Thymus (tissue), 2 donors: ENCODE measurements around the gene PPP1R3F. TPM values are rescaled to one million over a fixed set of nuclear protein-coding genes. Genes with fewer than 3 reads are reported as not detected.

ENCODE experiments used
- polyA plus RNA-seq: library from polyadenylated mRNA; stranded (reverse); fragments of 200-250 nt; gene quantifications from one replicate; pipeline ENCODE4 v1.2.3, GENCODE V29; 2013
- total RNA-seq: library from RNA; stranded (reverse); fragments of 120-200 nt; gene quantifications from one replicate; pipeline ENCODE4 v1.2.4, GENCODE V29; 2013
- donor health status: healthy.

Gene PPP1R3F
- total and polyA plus RNA-seq, 2 donors: 3.2 to 4.6 TPM

Other genes starting within 250 kb of the PPP1R3F start
- gene TFE3, start 226.4 kb upstream of the PPP1R3F start, total RNA-seq: 9.1 TPM
- 27.1 TPM for gene TFE3, start 226.4 kb upstream of the PPP1R3F start, polyA plus RNA-seq
- 0.71 TPM for gene CCDC120, start 210.8 kb upstream of the PPP1R3F start, total RNA-seq
- gene CCDC120, start 210.8 kb upstream of the PPP1R3F start, polyA plus RNA-seq: 4.4 TPM
- gene PRAF2, start 195.8 kb upstream of the PPP1R3F start, total RNA-seq: 4.1 TPM
- 24.6 TPM for gene PRAF2, start 195.8 kb upstream of the PPP1R3F start, polyA plus RNA-seq
- 27.3 TPM for gene WDR45, start 189.9 kb upstream of the PPP1R3F start, total RNA-seq
- 103 TPM for gene WDR45, start 189.9 kb upstream of the PPP1R3F start, polyA plus RNA-seq
- 24.7 TPM for gene GPKOW, start 146.1 kb upstream of the PPP1R3F start, total RNA-seq
- gene GPKOW, start 146.1 kb upstream of the PPP1R3F start, polyA plus RNA-seq: 15.1 TPM
- gene MAGIX, start 107.0 kb upstream of the PPP1R3F start, total RNA-seq: 1.3 TPM
- 3.0 TPM for gene MAGIX, start 107.0 kb upstream of the PPP1R3F start, polyA plus RNA-seq
- 36.6 TPM for gene PLP2, start 97.9 kb upstream of the PPP1R3F start, total RNA-seq
- gene PLP2, start 97.9 kb upstream of the PPP1R3F start, polyA plus RNA-seq: 130 TPM
- 2.2 TPM for gene PRICKLE3, start 83.4 kb upstream of the PPP1R3F start, total RNA-seq
- 5.4 TPM for gene PRICKLE3, start 83.4 kb upstream of the PPP1R3F start, polyA plus RNA-seq
- 14.4 TPM for gene SYP, start 69.6 kb upstream of the PPP1R3F start, total RNA-seq
- gene SYP, start 69.6 kb upstream of the PPP1R3F start, polyA plus RNA-seq: 3.6 TPM
- gene CACNA1F, start 36.5 kb upstream of the PPP1R3F start, total RNA-seq: 0.61 TPM
- gene CACNA1F, start 36.5 kb upstream of the PPP1R3F start, polyA plus RNA-seq: 1.8 TPM
- gene CCDC22, start 34.3 kb upstream of the PPP1R3F start, total RNA-seq: 15.2 TPM
- 20.9 TPM for gene CCDC22, start 34.3 kb upstream of the PPP1R3F start, polyA plus RNA-seq
- 1.9 TPM for gene FOXP3, start 5.1 kb upstream of the PPP1R3F start, total RNA-seq
- 5.5 TPM for gene FOXP3, start 5.1 kb upstream of the PPP1R3F start, polyA plus RNA-seq
- not detected for gene GAGE10, start 33.9 kb downstream of the PPP1R3F start, total RNA-seq
- gene GAGE10, start 33.9 kb downstream of the PPP1R3F start, polyA plus RNA-seq: not detected
- gene GAGE12J, start 52.2 kb downstream of the PPP1R3F start, total RNA-seq: not detected
- gene GAGE12J, start 52.2 kb downstream of the PPP1R3F start, polyA plus RNA-seq: not detected
- not detected for gene GAGE13, start 61.8 kb downstream of the PPP1R3F start, total RNA-seq
- not detected for gene GAGE13, start 61.8 kb downstream of the PPP1R3F start, polyA plus RNA-seq